Left kidney (tissue), 2 donors: Measurements from ENCODE around the gene LRRC4C. TPM values are rescaled to one million over a fixed set of nuclear protein-coding genes. Genes with fewer than 3 reads are reported as not detected.
"Not testable (repeated sequence)": the region's sequence is repeated elsewhere in the genome, so short reads cannot be mapped to it uniquely, and the experiment has no call there.

Source experiments
- DNase-seq: peaks from one replicate; pipeline ENCODE4 v3.0.0-alpha.2; 2013
- polyA plus RNA-seq: library from polyadenylated mRNA; unstranded; fragments of 120-200 nt; gene quantifications from one replicate; pipeline ENCODE4 v1.2.1, GENCODE V29; 2013; ENCODE audit not compliant: insufficient read length

LRRC4C gene
- polyA plus RNA-seq, 1 donor, result 17.0 TPM

GRCh38 chr11:40228662-40229061 is 1230.8 kb downstream of the LRRC4C start:
- no peak for DNase-seq

DNA sequence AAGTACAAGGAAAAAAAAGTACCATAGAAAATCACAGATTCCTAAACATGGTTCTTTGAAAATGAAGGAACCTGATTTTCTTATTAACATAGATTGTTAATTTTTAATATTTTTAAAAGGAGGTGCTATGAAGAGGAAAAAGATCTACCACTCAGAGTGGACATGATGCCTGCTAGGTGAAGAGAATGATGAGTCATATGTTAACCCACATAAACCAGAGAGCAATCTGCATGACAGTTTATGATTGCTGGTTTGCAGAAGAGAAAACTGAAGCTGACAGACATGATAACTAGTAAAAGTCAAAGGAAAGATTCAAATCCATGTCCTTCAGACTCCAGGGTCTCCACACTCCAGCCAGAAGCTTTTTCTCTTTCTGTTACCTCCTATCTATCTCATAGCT is 1231.7 kb downstream of the LRRC4C start:
- DNase-seq, result no peak

DNA sequence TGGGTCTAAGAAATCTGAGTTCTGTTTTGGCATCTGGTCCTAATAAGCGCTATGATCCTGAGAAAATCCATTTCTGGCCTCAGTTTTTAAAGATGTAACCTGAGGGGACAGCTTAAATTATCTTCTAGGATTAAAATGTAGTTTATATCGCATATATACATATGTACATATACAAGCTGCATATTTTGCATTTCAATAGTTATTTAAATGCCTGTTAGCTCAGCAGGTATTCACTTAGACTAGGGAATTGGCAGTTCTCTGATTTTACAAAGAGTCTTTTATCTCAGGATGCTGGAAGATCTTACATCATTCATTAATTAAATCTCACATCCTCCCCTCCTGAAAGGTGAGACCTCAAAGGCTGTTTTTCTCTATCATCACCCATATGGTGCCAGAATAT is 1232.8 kb downstream of the LRRC4C start:
- DNase-seq, result no peak

- DNase-seq, result no peak
Observed at GRCh38 chr11:40223596-40224330, 1235.7 kb downstream of the LRRC4C start.

- DNase-seq, result no peak
Observed at GRCh38 chr11:40219401-40219800, 1240.1 kb downstream of the LRRC4C start.

GRCh38 chr11:40215556-40215955 is 1243.9 kb downstream of the LRRC4C start:
- no peak for DNase-seq

DNA sequence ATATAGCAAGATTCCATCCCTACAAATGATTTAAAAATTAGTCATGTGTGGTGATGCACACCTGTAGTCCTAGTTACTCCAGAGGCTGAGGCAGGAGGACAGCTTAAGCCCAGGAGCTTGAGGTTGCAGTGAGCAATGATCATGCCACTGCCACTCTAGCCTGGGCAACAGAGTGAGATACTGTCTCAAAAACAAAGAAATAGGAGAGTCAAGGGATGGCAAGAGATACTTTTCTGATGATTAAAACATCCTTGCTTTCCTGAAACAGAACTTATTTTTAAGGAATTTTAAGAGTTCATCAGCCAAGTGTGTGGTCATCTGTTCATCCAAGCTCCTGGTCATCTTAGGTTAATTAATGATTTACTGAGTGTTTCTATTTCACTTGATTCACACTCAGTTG is 1252.0 kb downstream of the LRRC4C start:
- no peak for DNase-seq

GRCh38 chr11:40204228-40204627 is 1255.2 kb downstream of the LRRC4C start:
- DNase-seq, result no peak

DNA sequence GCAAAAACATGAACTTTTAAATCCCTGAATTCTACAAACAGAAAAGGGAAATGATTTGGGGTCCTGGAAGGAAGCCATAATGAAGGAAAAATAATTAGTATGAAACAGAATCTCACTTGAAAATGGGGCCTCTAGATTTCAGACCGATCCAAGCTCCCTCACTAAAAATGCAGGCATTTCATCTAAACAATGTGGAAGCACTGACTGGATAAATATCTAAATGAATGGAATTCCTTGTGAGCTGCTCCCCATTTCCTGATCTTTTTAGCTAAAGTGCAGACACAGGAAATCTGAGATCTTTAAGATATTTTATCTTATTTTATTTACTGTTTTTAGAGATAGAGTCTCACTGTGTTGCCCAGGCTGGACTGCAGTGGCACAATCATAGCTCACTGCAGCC is 1255.8 kb downstream of the LRRC4C start:
- no peak for DNase-seq

DNA sequence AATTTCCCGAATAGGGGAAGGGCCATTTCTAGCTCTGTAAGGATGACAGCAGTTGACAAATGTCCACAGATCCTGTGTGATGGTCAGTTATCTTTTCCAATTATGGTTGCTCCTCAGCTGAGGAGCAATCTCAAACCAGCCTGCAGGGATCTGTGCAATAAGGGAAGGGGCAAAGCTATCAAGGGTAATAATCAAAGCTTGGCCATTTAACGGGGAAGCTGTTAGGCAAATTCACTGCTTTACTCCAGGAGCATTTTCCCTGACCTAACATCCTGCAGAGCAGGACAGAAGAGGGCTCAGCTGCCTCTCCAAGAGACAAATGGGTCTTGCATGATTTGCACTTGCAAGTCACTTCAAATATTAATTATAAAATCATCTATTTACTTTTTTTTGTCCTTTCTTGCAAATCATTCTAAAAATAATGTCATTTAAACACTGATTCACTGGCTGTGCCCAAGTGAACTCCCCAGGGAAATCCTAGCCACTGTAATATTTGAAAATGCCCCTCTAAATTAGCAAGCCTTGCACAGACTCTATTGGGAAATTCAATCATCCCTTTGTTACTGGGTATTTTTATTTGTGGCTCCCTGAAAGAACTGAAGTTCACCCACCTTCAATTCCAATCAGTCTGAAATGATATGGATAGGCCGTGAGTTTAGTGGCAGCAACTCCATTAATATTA is 1256.7 kb downstream of the LRRC4C start:
- DNase-seq, result no peak

DNA sequence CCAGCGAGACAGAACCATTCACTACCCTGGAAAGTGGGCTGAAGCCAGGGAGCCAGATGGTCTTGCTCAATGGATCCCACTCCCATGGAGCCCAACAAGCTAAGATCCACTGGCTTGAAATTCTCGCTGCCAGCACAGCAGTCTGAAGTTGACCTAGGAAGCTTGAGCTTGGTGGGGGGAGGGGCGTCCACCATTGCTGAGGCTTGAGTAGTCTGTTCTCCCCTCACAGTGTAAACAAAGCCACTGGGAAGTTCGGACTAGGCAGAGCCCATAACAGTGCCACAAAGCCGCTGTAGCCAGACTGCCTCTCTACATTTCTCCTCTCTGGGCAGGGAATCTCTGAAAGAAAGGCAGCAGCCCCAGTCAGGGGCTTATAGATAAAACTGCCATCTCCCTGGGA is 1266.9 kb downstream of the LRRC4C start:
- not testable (repeated sequence) for DNase-seq

GRCh38 chr11:40190294-40190693 is 1269.2 kb downstream of the LRRC4C start:
- DNase-seq, result no peak

GRCh38 chr11:40188848-40189247 is 1270.6 kb downstream of the LRRC4C start:
- DNase-seq, result no peak

- no peak for DNase-seq
Observed at GRCh38 chr11:40187295-40187694, 1272.2 kb downstream of the LRRC4C start.

GRCh38 chr11:40186437-40187263 is 1272.8 kb downstream of the LRRC4C start:
- no peak for DNase-seq

GRCh38 chr11:40185793-40186192 is 1273.7 kb downstream of the LRRC4C start:
- no peak for DNase-seq

DNA sequence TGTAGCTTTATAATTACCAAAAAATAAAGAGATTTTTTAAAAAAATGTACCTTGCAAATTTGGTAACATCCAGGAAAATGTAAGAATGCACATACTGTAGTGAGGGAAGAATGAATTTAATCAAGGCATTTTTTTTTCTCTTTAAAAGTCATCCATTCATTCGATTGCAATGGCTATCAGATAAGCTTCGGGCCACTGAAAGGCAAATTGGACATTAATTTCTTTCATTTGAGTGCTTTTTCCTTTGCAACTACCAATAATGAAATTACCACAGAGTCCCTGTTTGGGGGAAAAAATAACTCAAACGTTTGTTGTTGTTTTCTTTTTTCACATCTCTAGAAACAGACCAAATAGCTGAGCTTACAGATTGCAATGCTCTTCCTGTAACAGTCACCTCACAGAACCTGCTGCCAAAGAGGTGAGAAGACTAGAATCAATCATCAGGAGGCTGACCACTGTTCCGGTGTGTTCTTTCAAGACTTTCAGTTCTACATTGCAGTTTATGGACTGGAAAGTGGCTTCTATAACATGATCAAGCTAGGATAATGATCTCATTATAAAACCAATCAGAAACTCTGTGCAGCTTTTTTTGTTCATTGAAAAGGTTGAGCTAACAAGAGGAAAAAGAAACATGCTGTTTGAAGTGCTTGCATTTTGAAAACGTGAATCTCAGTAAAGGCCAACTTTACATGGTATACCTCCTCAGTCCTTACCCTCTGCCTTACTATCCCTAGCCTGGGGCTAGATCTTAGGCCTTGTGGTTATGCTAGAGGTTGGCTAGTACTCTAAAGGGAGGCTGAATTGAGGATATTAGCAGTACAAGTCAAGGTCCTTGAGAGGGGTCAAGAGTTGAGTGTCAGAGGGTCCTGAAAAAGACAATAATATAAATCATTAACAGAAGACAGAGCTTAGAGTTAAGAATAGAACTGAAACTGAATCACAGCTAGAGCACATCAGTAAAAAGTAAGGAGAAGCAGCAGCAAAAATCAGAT is 1276.1 kb downstream of the LRRC4C start:
- no peak for DNase-seq

- no peak for DNase-seq
Observed at GRCh38 chr11:40179541-40179940, 1279.9 kb downstream of the LRRC4C start.

GRCh38 chr11:40178470-40178869 is 1281.0 kb downstream of the LRRC4C start:
- DNase-seq, result no peak

- no peak for DNase-seq
Observed at GRCh38 chr11:40175980-40176379, 1283.5 kb downstream of the LRRC4C start.

- no peak for DNase-seq
Observed at GRCh38 chr11:40170078-40170477, 1289.4 kb downstream of the LRRC4C start.

- no peak for DNase-seq
Observed at GRCh38 chr11:40168414-40168813, 1291.0 kb downstream of the LRRC4C start.
